HEK293 (cell line): ENCODE data around the gene VASP.

Source experiments
- AEBP2 ChIP-seq: fragments of 450-650 bp; formaldehyde crosslinking; IDR thresholded peaks from 2 replicates; pipeline ENCODE4 v1.5.1; 2016; ENCODE audit warnings: missing biosample characterization, missing genetic modification characterization, borderline replicate concordance
- ATF2 ChIP-seq: fragments of 450-650 bp; formaldehyde crosslinking; IDR thresholded peaks from 2 replicates; pipeline ENCODE4 v1.5.1; 2016; ENCODE audit warnings: missing biosample characterization, missing genetic modification characterization, low read depth
- CTCF ChIP-seq: fragments of 450-650 bp; formaldehyde crosslinking; IDR thresholded peaks from 2 replicates; pipeline ENCODE4 v1.5.1; 2016; ENCODE audit warnings: missing biosample characterization, missing genetic modification characterization
- HIC1 ChIP-seq: fragments of 450-650 bp; formaldehyde crosslinking; IDR thresholded peaks from 2 replicates; pipeline ENCODE4 v1.5.1; 2016; ENCODE audit warnings: missing biosample characterization, missing genetic modification characterization
- SP3 ChIP-seq: fragments of 450-650 bp; formaldehyde crosslinking; IDR thresholded peaks from 2 replicates; pipeline ENCODE4 v1.5.1; 2016; ENCODE audit warnings: missing biosample characterization, missing genetic modification characterization
- ZBTB7A ChIP-seq: fragments of 450-650 bp; formaldehyde crosslinking; IDR thresholded peaks from 2 replicates; pipeline ENCODE4 v1.5.1; 2016; ENCODE audit warnings: low read depth, missing biosample characterization, missing genetic modification characterization
- ZNF10 ChIP-seq: fragments of 450-650 bp; formaldehyde crosslinking; IDR thresholded peaks from 2 replicates; pipeline ENCODE4 v1.5.1; 2017; ENCODE audit warnings: missing biosample characterization, missing genetic modification characterization
- ZNF266 ChIP-seq: fragments of 450-650 bp; formaldehyde crosslinking; IDR thresholded peaks from 2 replicates; pipeline ENCODE4 v1.5.1; 2016; ENCODE audit warnings: missing biosample characterization, missing genetic modification characterization, low read depth
- ZNF354C ChIP-seq: fragments of 450-650 bp; formaldehyde crosslinking; IDR thresholded peaks from 2 replicates; pipeline ENCODE4 v1.5.1; 2016; ENCODE audit warnings: missing biosample characterization, missing genetic modification characterization, low read depth, borderline replicate concordance

- TF ChIP-seq AEBP2, result no peak
- TF ChIP-seq ZBTB7A (tag by site-specific recombination), result no peak
- no peak for TF ChIP-seq ZNF354C
- no peak for TF ChIP-seq CTCF (tag by site-specific recombination)
- TF ChIP-seq HIC1 (tag by site-specific recombination), result no peak
- no peak for TF ChIP-seq SP3 (tag by site-specific recombination)
- no peak for TF ChIP-seq ATF2
- TF ChIP-seq ZNF10, result no peak
- no peak for TF ChIP-seq ZNF266 (tag by site-specific recombination)
These were observed 2.4 kb downstream of the VASP start for GRCh38 chr19:45509692-45510015.
